HCT116 (cell line): ENCODE measurements around the gene IQCN.
A peak's percentile ranks its signal among the peaks of the same experiment; 100 is the strongest.

Source experiments
- CEBPB ChIP-seq: IDR thresholded peaks from 2 replicates; pipeline ENCODE4 v1.6.1; 2012; ENCODE audit warnings: low read depth
- ELF1 ChIP-seq: IDR thresholded peaks from 2 replicates; pipeline ENCODE4 v1.6.1; 2012; ENCODE audit warnings: low read depth, borderline replicate concordance
- EZH2 ChIP-seq: fragments of 200-600 bp; sonication (generic); IDR thresholded peaks from 2 replicates; pipeline ENCODE4 v1.6.1; 2017; ENCODE audit warnings: antibody characterized with exemption, mixed run types
- FOSL1 ChIP-seq: IDR thresholded peaks from 2 replicates; pipeline ENCODE4 v1.6.1; 2012; ENCODE audit warnings: low read depth
- POLR2A ChIP-seq: IDR thresholded peaks from 2 replicates; pipeline ENCODE4 v1.7.0; 2011; ENCODE audit warnings: borderline replicate concordance; ENCODE audit not compliant: insufficient read depth, insufficient read length; ENCODE audit errors: extremely low read depth
- POLR2AphosphoS5 ChIP-seq: IDR thresholded peaks from 2 replicates; pipeline ENCODE4 v1.6.1; 2011; ENCODE audit warnings: mild to moderate bottlenecking, low read depth, low read length, moderate library complexity
- RAD21 ChIP-seq: IDR thresholded peaks from 2 replicates; pipeline ENCODE4 v1.6.1; 2012; ENCODE audit warnings: low read depth, mild to moderate bottlenecking
- TCF7L2 ChIP-seq: IDR thresholded peaks from 2 replicates; pipeline ENCODE4 v1.7.0; 2011; ENCODE audit warnings: borderline replicate concordance, inconsistent platforms; ENCODE audit not compliant: insufficient read depth, insufficient read length; ENCODE audit errors: extremely low read depth
- YY1 ChIP-seq: IDR thresholded peaks from 2 replicates; pipeline ENCODE4 v1.6.1; 2011; ENCODE audit warnings: low read length, low read depth, moderate library complexity, mild to moderate bottlenecking; ENCODE audit not compliant: insufficient replicate concordance; ENCODE audit errors: extremely low read depth
- ZFX ChIP-seq: fragments of 450-650 bp; IDR thresholded peaks from 2 replicates; pipeline ENCODE4 v1.6.1; 2017
- ZNF274 ChIP-seq: fragments of 200-500 bp; sonication (Bioruptor generic); IDR thresholded peaks from 2 replicates; pipeline ENCODE4 v1.6.1; 2014; ENCODE audit warnings: mild to moderate bottlenecking, low read depth, low read length, inconsistent platforms
- TF ChIP-seq, protein P1 (sequence below), 3 experiments: fragments of 200-600 bp in 1 of 3; sonication (generic) in 1 of 3; IDR thresholded peaks in 2 of 3; conservative IDR thresholded peaks in 1 of 3; 2 replicates each; pipeline ENCODE4 v1.5.1; 2012 to 2017; ENCODE audit warnings: low read depth in 2 of 3, low read length in 2 of 3, antibody characterized with exemption in 1 of 3, borderline replicate concordance in 1 of 3, control low read depth in 1 of 3, mild to moderate bottlenecking in 1 of 3, mixed read lengths in 1 of 3, mixed run types in 1 of 3, moderate library complexity in 1 of 3; ENCODE audit not compliant: insufficient read depth in 1 of 3
- TF ChIP-seq, protein P2 (sequence below): IDR thresholded peaks from 2 replicates; pipeline ENCODE4 v1.6.1; 2011; ENCODE audit warnings: mild to moderate bottlenecking, low read length, moderate library complexity; ENCODE audit not compliant: insufficient replicate concordance; ENCODE audit errors: extremely low read depth

DNA sequence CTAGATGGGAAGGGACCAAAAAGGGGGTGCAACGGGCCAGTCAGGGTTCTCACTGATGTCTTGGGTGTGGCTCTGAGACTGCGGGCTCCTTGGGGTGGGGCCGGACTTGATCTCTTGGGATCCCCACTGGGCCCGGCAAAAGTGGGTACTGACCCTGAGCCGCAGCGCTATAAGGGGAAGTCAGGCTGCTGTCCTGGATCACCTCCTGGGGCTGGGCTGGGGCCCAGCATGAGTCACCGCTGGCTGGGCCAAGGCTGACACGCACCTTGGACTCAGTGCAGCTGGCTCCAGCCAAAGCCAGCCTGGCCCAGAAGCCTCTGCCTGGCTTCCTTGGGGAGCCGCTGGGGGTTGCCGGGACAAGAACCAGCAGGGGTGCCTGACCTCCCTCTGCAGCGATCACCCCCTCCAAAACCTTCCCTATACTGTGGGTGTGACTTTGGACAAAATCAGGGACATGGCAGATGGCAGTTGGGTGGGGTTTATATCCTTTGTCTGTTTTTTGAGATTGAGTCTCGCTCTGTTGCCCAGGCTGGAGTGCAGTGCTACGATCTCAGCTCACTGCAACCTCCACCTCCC is 617 bp upstream of the IQCN start:
- TF ChIP-seq, protein P1, sequence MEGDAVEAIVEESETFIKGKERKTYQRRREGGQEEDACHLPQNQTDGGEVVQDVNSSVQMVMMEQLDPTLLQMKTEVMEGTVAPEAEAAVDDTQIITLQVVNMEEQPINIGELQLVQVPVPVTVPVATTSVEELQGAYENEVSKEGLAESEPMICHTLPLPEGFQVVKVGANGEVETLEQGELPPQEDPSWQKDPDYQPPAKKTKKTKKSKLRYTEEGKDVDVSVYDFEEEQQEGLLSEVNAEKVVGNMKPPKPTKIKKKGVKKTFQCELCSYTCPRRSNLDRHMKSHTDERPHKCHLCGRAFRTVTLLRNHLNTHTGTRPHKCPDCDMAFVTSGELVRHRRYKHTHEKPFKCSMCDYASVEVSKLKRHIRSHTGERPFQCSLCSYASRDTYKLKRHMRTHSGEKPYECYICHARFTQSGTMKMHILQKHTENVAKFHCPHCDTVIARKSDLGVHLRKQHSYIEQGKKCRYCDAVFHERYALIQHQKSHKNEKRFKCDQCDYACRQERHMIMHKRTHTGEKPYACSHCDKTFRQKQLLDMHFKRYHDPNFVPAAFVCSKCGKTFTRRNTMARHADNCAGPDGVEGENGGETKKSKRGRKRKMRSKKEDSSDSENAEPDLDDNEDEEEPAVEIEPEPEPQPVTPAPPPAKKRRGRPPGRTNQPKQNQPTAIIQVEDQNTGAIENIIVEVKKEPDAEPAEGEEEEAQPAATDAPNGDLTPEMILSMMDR (IDR thresholded peaks at IDR 0.05 in 2 of 3, conservative IDR thresholded peaks at IDR 0.05 in 1 of 3; ENCODE audit: borderline replicate concordance in 1 of 3, insufficient read depth in 1 of 3, low read depth in 2 of 3, low read length in 2 of 3) = no peak
- TF ChIP-seq ZFX = no peak
- TF ChIP-seq POLR2A = no peak
- no peak for TF ChIP-seq EZH2
- TF ChIP-seq FOSL1 = peak; percentile 87
- TF ChIP-seq TCF7L2 = no peak
- TF ChIP-seq, protein P2, sequence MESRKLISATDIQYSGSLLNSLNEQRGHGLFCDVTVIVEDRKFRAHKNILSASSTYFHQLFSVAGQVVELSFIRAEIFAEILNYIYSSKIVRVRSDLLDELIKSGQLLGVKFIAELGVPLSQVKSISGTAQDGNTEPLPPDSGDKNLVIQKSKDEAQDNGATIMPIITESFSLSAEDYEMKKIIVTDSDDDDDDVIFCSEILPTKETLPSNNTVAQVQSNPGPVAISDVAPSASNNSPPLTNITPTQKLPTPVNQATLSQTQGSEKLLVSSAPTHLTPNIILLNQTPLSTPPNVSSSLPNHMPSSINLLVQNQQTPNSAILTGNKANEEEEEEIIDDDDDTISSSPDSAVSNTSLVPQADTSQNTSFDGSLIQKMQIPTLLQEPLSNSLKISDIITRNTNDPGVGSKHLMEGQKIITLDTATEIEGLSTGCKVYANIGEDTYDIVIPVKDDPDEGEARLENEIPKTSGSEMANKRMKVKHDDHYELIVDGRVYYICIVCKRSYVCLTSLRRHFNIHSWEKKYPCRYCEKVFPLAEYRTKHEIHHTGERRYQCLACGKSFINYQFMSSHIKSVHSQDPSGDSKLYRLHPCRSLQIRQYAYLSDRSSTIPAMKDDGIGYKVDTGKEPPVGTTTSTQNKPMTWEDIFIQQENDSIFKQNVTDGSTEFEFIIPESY = no peak
- TF ChIP-seq POLR2AphosphoS5 = peak; percentile 71
- TF ChIP-seq CEBPB = no peak
- no peak for TF ChIP-seq ELF1
- no peak for TF ChIP-seq RAD21
- no peak for TF ChIP-seq ZNF274
- TF ChIP-seq YY1 = no peak
